K562 (cell line): ENCODE results near the gene ERAS. TPM values are rescaled to one million over a fixed set of nuclear protein-coding genes. Genes with fewer than 3 reads are reported as not detected.

Experiments used
- HOXB6 ChIP-seq: fragments of 250-450 bp; sonication (Bioruptor Pico); IDR thresholded peaks from 2 replicates; pipeline ENCODE4 v1.5.1; 2022; ENCODE audit warnings: mild to moderate bottlenecking, borderline replicate concordance
- JUN ChIP-seq, 2 experiments: sonication (generic) in 1 of 2; formaldehyde crosslinking in 1 of 2; IDR thresholded peaks; 2 replicates each; pipeline versions ENCODE4 v1.6.1 to v1.8.0; 2012 to 2022; ENCODE audit warnings: borderline replicate concordance in 2 of 2, mild to moderate bottlenecking in 2 of 2, improper control_type of control experiment in 1 of 2, low read depth in 1 of 2, low read length in 1 of 2, missing genetic modification reagents in 1 of 2
- MAFF ChIP-seq: IDR thresholded peaks from 2 replicates; pipeline ENCODE4 v1.6.1; 2012; ENCODE audit warnings: low read length, improper control_type of control experiment
- POLR2AphosphoS5 ChIP-seq: IDR thresholded peaks from 2 replicates; pipeline ENCODE4 v1.6.1; 2011; ENCODE audit warnings: mild to moderate bottlenecking, low read depth, low read length, moderate library complexity; ENCODE audit not compliant: control insufficient read depth, insufficient read depth
- POLR3A ChIP-seq: IDR thresholded peaks from 2 replicates; pipeline ENCODE4 v1.6.1; 2011; ENCODE audit warnings: borderline replicate concordance, mild to moderate bottlenecking, moderate library complexity; ENCODE audit not compliant: insufficient read length, insufficient read depth; ENCODE audit errors: extremely low read depth
- POU5F1 ChIP-seq: fragments of 150-350 bp; IDR thresholded peaks from 2 replicates; pipeline ENCODE4 v1.6.1; 2014; ENCODE audit warnings: borderline replicate concordance, low read length, low read depth, mild to moderate bottlenecking; ENCODE audit not compliant: partially characterized antibody
- RBM22 ChIP-seq: fragments of 200-400 bp; formaldehyde crosslinking; IDR thresholded peaks from 2 replicates; pipeline ENCODE4 v1.6.1; 2018; ENCODE audit warnings: low read length, low read depth; ENCODE audit not compliant: poor library complexity, severe bottlenecking
- SMARCA5 ChIP-seq: fragments of 450-650 bp; IDR thresholded peaks from 2 replicates; pipeline ENCODE4 v1.6.1; 2016
- SREBF2 ChIP-seq: sonication (generic); formaldehyde crosslinking; IDR thresholded peaks from 2 replicates; pipeline ENCODE4 v1.4.0; 2020; ENCODE audit warnings: mild to moderate bottlenecking, missing genetic modification reagents
- ZNF318 ChIP-seq, 2 experiments: fragments of 450-650 bp; IDR thresholded peaks; 2 replicates each; pipeline ENCODE4 v1.6.1; 2016; ENCODE audit warnings: mild to moderate bottlenecking in 2 of 2, borderline replicate concordance in 1 of 2, low read depth in 1 of 2, moderate library complexity in 1 of 2
- ZNF444 ChIP-seq: fragments of 250-450 bp; sonication (Bioruptor Pico); IDR thresholded peaks from 2 replicates; pipeline ENCODE4 v1.4.0; 2020; ENCODE audit warnings: mild to moderate bottlenecking, moderate library complexity
- polyA plus RNA-seq, 8 experiments: library from polyadenylated mRNA; depleted of rRNA in 4 of 8; stranded (reverse) in 5 of 8; unstranded in 3 of 8; fragments of >200 nt; fragmentation: Nextera tagmentation in 2 of 8; fragmentation: Illumina TruSeq in 1 of 8; extraction: Ambion mirVana in 2 of 8; extraction: Trizol in 1 of 8; gene quantifications; 2 replicates each; pipeline versions ENCODE4 v1.2.1 to v1.2.3, GENCODE V29; 2011 to 2014; ENCODE audit warnings: inconsistent platforms in 1 of 8, missing spikeins in 1 of 8
- total RNA-seq, 7 experiments: library from RNA; depleted of rRNA in 6 of 7; stranded (reverse); fragments of >200 nt in 6 of 7; fragmentation: Illumina TruSeq in 2 of 7; extraction: Trizol in 2 of 7; gene quantifications; 2 replicates each; pipeline versions ENCODE4 v1.2.1 to v1.2.3, GENCODE V29; 2011 to 2021; ENCODE audit warnings: low replicate concordance in 1 of 7
- TF ChIP-seq, protein P1 (sequence below), 2 experiments: IDR thresholded peaks in 1 of 2; conservative IDR thresholded peaks in 1 of 2; 2 replicates each; pipeline ENCODE4 v1.6.1; 2016; ENCODE audit warnings: low read depth in 2 of 2, mild to moderate bottlenecking in 1 of 2, missing compliant biosample characterization in 1 of 2, missing genetic modification characterization in 1 of 2, moderate library complexity in 1 of 2
- TF ChIP-seq, protein P2 (sequence below): fragments of 450-650 bp; IDR thresholded peaks from 2 replicates; pipeline ENCODE4 v1.7.0; 2016; ENCODE audit warnings: borderline replicate concordance

The ERAS gene
- total and polyA plus RNA-seq, 9 of the 15 experiments (the other 6 are each of a cell fraction or from before 2014, with no cell fraction given) = 0.07 to 0.12 TPM; not detected in 7

- TF ChIP-seq ZNF318 (IDR thresholded peaks at IDR 0.05; ENCODE audit: borderline replicate concordance in 1 of 2, low read depth in 1 of 2) (peak in 1 of 2 experiments; percentile 22; a peak in 1 of 4 replicates), RBM22 (no peak), POU5F1 (no peak), SMARCA5 (peak; percentile 78), MAFF (no peak), HOXB6 (no peak), SREBF2 (CRISPR knock-in tag) (no peak), POLR3A (no peak), JUN (IDR thresholded peaks at IDR 0.05; ENCODE audit: borderline replicate concordance, low read depth, low read length) (no peak), JUN (CRISPR knock-in tag; IDR thresholded peaks at IDR 0.05; ENCODE audit: borderline replicate concordance) (no peak), POLR2AphosphoS5 (peak; percentile 97), ZNF444 (no peak)
- TF ChIP-seq, protein P1, sequence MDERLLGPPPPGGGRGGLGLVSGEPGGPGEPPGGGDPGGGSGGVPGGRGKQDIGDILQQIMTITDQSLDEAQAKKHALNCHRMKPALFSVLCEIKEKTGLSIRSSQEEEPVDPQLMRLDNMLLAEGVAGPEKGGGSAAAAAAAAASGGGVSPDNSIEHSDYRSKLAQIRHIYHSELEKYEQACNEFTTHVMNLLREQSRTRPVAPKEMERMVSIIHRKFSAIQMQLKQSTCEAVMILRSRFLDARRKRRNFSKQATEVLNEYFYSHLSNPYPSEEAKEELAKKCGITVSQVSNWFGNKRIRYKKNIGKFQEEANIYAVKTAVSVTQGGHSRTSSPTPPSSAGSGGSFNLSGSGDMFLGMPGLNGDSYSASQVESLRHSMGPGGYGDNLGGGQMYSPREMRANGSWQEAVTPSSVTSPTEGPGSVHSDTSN (CRISPR knock-in tag; IDR thresholded peaks at IDR 0.05; ENCODE audit: low read depth) = no peak
- TF ChIP-seq, protein P1 (tag; conservative IDR thresholded peaks at IDR 0.05; ENCODE audit: low read depth) = 0 out of 2 replicates have a peak, but pooled peaks have one; percentile 19
- TF ChIP-seq, protein P2, sequence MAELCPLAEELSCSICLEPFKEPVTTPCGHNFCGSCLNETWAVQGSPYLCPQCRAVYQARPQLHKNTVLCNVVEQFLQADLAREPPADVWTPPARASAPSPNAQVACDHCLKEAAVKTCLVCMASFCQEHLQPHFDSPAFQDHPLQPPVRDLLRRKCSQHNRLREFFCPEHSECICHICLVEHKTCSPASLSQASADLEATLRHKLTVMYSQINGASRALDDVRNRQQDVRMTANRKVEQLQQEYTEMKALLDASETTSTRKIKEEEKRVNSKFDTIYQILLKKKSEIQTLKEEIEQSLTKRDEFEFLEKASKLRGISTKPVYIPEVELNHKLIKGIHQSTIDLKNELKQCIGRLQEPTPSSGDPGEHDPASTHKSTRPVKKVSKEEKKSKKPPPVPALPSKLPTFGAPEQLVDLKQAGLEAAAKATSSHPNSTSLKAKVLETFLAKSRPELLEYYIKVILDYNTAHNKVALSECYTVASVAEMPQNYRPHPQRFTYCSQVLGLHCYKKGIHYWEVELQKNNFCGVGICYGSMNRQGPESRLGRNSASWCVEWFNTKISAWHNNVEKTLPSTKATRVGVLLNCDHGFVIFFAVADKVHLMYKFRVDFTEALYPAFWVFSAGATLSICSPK = no peak
Observed at GRCh38 chrX:48782795-48783194, 43.5 kb upstream of the ERAS start (continued).
